Endodermal cell (in vitro differentiated cells): ENCODE results near the gene MIDN. TPM values are rescaled to one million over a fixed set of nuclear protein-coding genes. Genes with fewer than 3 reads are reported as not detected.
"Not testable (repeated sequence)": the region's sequence is repeated elsewhere in the genome, so short reads cannot be mapped to it uniquely, and the experiment has no call there.

Source experiments
- DNase-seq: peaks from one replicate; pipeline ENCODE4 v3.0.0-alpha.2; 2017
- H3K27ac ChIP-seq: 2 replicates; pipeline ENCODE4 v1.5.1; 2013; ENCODE audit warnings: mild to moderate bottlenecking, low read depth, low read length, moderate library complexity
- H3K27me3 ChIP-seq: 2 replicates; pipeline ENCODE4 v1.6.1; 2013; ENCODE audit warnings: mild to moderate bottlenecking, low read length, moderate library complexity; ENCODE audit not compliant: insufficient read depth, control insufficient read depth, poor library complexity, severe bottlenecking
- H3K36me3 ChIP-seq: 2 replicates; pipeline ENCODE4 v1.7.0; 2013; ENCODE audit warnings: mild to moderate bottlenecking, low read length, moderate library complexity; ENCODE audit not compliant: control insufficient read depth, insufficient read depth
- H3K4me1 ChIP-seq: one replicate; pipeline ENCODE4 v1.7.0; 2013; ENCODE audit warnings: low read length; ENCODE audit not compliant: control insufficient read depth, insufficient read depth
- H3K4me3 ChIP-seq: 2 replicates; pipeline ENCODE4 v1.5.1; 2013; ENCODE audit warnings: mild to moderate bottlenecking, low read length, moderate library complexity
- H3K9ac ChIP-seq: 2 replicates; pipeline ENCODE4 v1.6.1; 2013; ENCODE audit warnings: mild to moderate bottlenecking, low read length, moderate library complexity; ENCODE audit not compliant: poor library complexity, severe bottlenecking; ENCODE audit errors: extremely low read depth
- H3K9me3 ChIP-seq: 2 replicates; pipeline ENCODE4 v1.6.1; 2013; ENCODE audit warnings: mild to moderate bottlenecking, low read length, moderate library complexity; ENCODE audit not compliant: control insufficient read depth
- H3K27ac Mint-ChIP-seq: 2 replicates; pipeline ENCODE4 v1.8.0; 2020; ENCODE audit warnings: mixed read lengths
- H3K27me3 Mint-ChIP-seq: 2 replicates; pipeline ENCODE4 v1.8.0; 2021; ENCODE audit warnings: mild to moderate bottlenecking, mixed read lengths; ENCODE audit not compliant: insufficient read depth
- H3K36me3 Mint-ChIP-seq: 2 replicates; pipeline ENCODE4 v1.8.0; 2020; ENCODE audit warnings: low read depth, mixed read lengths
- H3K4me1 Mint-ChIP-seq: 2 replicates; pipeline ENCODE4 v1.8.0; 2020; ENCODE audit warnings: mixed read lengths
- H3K4me3 Mint-ChIP-seq: 2 replicates; pipeline ENCODE4 v1.8.0; 2020; ENCODE audit warnings: mild to moderate bottlenecking, moderate library complexity, mixed read lengths
- H3K9me3 Mint-ChIP-seq: 2 replicates; pipeline ENCODE4 v1.8.0; 2020; ENCODE audit warnings: mild to moderate bottlenecking, mixed read lengths
- WGBS, 2 experiments: methylation state at CpG; one replicate each; pipeline versions ENCODE4 v1.1.5 to v1.1.7; 2013; ENCODE audit warnings: missing lambda C conversion rate in 2 of 2, mixed read lengths in 1 of 2; ENCODE audit not compliant: insufficient coverage in 1 of 2, insufficient read length in 1 of 2; 5-methylcytosine and 5-hydroxymethylcytosine counted together
- total RNA-seq, 2 donors: library from RNA; stranded (reverse); fragmentation: NEBNext Ultra II Directional in 1 of 2; extraction: Animal tissue kit (Norgen Biotek cat#: 25700) in 1 of 2; gene quantifications; 2 replicates in 1 of 2; 3 replicates in 1 of 2; pipeline ENCODE4 v1.2.1, GENCODE V29; 2021
- TF ChIP-seq, protein P1 (sequence below): fragments of 200-600 bp; sonication (generic); conservative IDR thresholded peaks from 2 replicates; pipeline ENCODE4 v1.5.0; 2021; ENCODE audit warnings: antibody characterized with exemption, mild to moderate bottlenecking

MIDN gene
- total RNA-seq, 2 donors from 2014 or later = 183 to 185 TPM

DNA sequence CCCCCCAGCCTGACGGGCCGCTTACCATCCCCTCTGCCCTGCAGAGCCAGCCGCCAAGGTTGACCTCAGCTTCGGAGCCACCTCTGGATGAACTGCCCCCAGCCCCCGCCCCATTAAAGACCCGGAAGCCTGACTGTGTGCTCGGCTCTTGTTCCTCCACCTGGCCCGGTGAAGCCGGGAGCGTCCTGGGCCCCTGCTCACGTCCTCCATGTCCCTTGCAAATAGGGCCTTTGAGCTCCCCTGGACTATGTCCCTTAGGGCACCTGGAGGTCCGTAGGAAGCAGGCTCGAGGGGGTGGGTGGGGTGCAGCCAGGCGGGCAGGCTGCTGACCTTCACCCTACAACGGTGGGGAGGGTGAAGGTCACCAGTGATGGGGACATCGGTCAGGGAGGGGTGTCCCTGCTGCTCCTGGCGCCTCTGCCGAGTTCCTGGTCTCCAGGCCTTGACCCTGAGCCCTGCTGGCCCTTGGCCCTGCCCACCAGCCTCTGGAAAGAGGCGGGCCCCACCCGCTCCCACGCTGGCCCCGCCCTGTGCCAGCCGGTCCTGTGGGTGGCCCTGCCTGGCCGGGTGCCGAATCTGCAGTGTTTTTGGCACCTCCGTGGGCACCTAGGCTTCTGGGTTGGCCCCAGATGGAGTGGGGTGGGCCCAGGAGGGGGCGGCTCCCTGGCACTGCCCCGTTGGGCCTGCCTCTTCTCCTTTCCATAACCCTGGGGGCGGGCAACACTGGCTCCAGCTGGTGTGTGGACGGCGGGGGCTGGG, 3.5 kb upstream of the MIDN start:
- Mint-ChIP-seq H3K4me1 (peaks cover 5% of the 10 kb centered on the region), H3K27me3 (no peaks in the 10 kb centered on the region), H3K36me3 (peaks cover 3% of the 10 kb centered on the region), H3K27ac (peak overlapping the region; percentile 91), H3K9me3 (no peaks in the 10 kb centered on the region), H3K4me3 (no peak overlapping the region)
- Histone ChIP-seq H3K27ac (no peak overlapping the region), H3K9ac (no peak overlapping the region), H3K27me3 (no peaks in the 10 kb centered on the region), H3K36me3 (no peaks in the 10 kb centered on the region), H3K4me1 (peaks cover 5% of the 10 kb centered on the region), H3K4me3 (no peak overlapping the region), H3K9me3 (no peaks in the 10 kb centered on the region)
- WGBS, 2 experiments = 76 to 79% methylated on average over 11 to 31 of the region's 31 CpGs
- no peak for DNase-seq
- TF ChIP-seq, protein P1, sequence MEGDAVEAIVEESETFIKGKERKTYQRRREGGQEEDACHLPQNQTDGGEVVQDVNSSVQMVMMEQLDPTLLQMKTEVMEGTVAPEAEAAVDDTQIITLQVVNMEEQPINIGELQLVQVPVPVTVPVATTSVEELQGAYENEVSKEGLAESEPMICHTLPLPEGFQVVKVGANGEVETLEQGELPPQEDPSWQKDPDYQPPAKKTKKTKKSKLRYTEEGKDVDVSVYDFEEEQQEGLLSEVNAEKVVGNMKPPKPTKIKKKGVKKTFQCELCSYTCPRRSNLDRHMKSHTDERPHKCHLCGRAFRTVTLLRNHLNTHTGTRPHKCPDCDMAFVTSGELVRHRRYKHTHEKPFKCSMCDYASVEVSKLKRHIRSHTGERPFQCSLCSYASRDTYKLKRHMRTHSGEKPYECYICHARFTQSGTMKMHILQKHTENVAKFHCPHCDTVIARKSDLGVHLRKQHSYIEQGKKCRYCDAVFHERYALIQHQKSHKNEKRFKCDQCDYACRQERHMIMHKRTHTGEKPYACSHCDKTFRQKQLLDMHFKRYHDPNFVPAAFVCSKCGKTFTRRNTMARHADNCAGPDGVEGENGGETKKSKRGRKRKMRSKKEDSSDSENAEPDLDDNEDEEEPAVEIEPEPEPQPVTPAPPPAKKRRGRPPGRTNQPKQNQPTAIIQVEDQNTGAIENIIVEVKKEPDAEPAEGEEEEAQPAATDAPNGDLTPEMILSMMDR = no peak

DNA sequence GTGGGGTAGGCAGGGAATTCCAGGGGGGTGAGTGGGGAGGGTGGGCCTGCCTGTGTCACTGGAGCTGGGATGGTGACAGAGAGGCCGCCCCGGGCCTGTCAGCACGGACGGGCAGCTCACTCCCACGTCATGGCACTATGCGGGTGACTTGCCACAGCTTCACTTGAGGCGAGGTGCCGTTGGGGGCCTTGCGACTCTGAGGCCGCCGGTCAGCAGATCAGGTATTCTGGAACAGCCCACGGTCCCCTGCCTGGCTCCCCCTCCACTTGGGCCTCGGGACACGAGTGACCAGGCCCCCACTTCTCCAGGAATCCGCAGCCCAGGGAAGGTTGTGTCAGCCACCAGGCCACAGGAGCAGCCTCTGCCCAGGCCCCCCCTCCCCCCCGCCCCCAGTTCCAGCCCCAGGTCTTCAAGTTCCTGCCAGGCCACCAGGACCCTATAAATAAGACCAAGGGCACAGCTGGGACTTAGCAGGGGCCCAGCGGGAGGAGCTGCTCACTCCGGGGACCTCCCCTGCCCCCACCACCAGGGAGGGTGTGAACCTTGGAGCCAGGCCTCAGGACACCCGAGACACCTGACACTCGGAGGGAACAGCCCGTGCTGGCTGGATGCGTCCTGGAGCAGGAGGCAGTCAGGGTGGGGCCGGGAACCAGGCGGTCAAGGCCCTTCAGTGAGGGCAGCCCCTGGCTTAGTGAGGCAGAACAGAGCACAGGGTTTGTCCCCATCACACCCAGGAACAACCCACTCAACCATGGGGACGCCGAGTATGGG, 2.7 kb upstream of the MIDN start:
- Histone ChIP-seq H3K9me3 (no peaks in the 10 kb centered on the region), H3K27me3 (no peaks in the 10 kb centered on the region), H3K27ac (no peak overlapping the region), H3K4me1 (peaks cover 5% of the 10 kb centered on the region), H3K4me3 (no peak overlapping the region), H3K36me3 (no peaks in the 10 kb centered on the region), H3K9ac (no peak overlapping the region)
- H3K4me1 Mint-ChIP-seq = peaks cover 5% of the 10 kb centered on the region
- peak; percentile 68 for DNase-seq
- 93 to 96% methylated on average over 18 to 25 of the region's 26 CpGs for WGBS, 2 experiments
- H3K27ac Mint-ChIP-seq = no peak overlapping the region
- H3K27me3 Mint-ChIP-seq = no peaks in the 10 kb centered on the region
- H3K36me3 Mint-ChIP-seq = peaks cover 3% of the 10 kb centered on the region
- H3K9me3 Mint-ChIP-seq = no peaks in the 10 kb centered on the region
- TF ChIP-seq, protein P1 = no peak
- no peak overlapping the region for H3K4me3 Mint-ChIP-seq

DNA sequence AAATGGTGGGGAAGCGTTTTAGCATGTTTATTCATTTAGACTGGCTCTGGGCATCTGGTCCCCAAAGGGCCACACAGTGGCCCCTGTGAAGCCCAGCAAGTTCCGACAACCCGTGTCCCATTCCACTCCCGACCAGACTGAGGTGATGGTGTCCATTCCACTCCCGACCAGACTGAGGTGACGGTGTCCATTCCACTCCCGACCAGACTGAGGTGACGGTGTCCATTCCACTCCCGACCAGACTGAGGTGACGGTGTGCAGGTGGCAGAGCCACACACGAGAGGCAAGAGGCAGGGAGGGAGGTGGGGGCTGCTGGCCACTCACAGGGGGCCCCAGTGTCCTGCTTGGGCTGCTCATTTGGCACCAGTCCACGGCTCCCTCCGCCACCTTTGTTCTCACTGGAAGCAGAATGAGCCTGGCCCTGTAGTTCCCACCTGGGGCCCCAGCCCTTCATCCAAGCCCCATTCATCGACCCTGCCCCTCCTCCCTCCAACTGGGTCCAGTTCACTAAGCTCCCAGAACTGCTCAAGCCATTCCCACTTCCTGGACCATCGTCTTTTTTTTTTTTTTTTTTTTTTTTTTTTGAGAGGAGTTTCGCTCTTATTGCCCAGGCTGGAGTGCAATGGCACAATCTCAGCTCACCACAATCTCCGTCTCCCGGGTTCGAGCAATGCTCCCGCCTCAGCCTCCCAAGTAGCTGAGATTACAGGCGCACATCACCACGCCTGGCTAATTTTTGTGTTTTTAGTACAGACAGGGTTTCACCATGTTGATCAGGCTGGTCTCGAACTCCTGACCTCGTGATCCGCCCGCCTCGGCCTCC, 1.9 kb upstream of the MIDN start:
- not testable (repeated sequence) for H3K4me1 Mint-ChIP-seq, H3K9me3 ChIP-seq, H3K36me3 ChIP-seq, DNase-seq, H3K27me3 ChIP-seq, H3K27ac ChIP-seq, H3K4me3 ChIP-seq, H3K36me3 Mint-ChIP-seq, H3K4me1 ChIP-seq, H3K27ac Mint-ChIP-seq, H3K4me3 Mint-ChIP-seq, H3K9ac ChIP-seq, H3K9me3 Mint-ChIP-seq, H3K27me3 Mint-ChIP-seq
- WGBS, 2 experiments = 88 to 92% methylated on average over 13 to 27 of the region's 27 CpGs
